H9 (cell line): ENCODE results near the gene TTR. TPM values are rescaled to one million over a fixed set of nuclear protein-coding genes. Genes with fewer than 3 reads are reported as not detected.

Source experiments
- DNase-seq: peaks from one replicate; pipeline ENCODE4 v3.0.0-alpha.2; 2017
- H2AFZ ChIP-seq: one replicate; pipeline ENCODE4 v1.6.1; 2013; ENCODE audit warnings: mild to moderate bottlenecking, low read length, control low read depth, moderate library complexity
- H2AK5ac ChIP-seq: 2 replicates; pipeline ENCODE4 v1.6.1; 2013; ENCODE audit warnings: low read length, control low read depth, mixed read lengths; ENCODE audit not compliant: insufficient read length
- H2BK120ac ChIP-seq: one replicate; pipeline ENCODE4 v1.6.1; 2013; ENCODE audit warnings: low read depth, mild to moderate bottlenecking, low read length, control low read depth, inconsistent platforms; ENCODE audit not compliant: poor library complexity, severe bottlenecking
- H2BK12ac ChIP-seq: 2 replicates; pipeline ENCODE4 v1.6.1; 2013; ENCODE audit warnings: low read length, control low read depth, mixed read lengths, low read depth; ENCODE audit not compliant: insufficient read length
- H2BK15ac ChIP-seq: 2 replicates; pipeline ENCODE4 v1.6.1; 2013; ENCODE audit warnings: low read depth, low read length, control low read depth
- H2BK20ac ChIP-seq: one replicate; pipeline ENCODE4 v1.6.1; 2013; ENCODE audit warnings: low read depth, mild to moderate bottlenecking, low read length, control low read depth, inconsistent platforms; ENCODE audit not compliant: poor library complexity, severe bottlenecking
- H2BK5ac ChIP-seq: 2 replicates; pipeline ENCODE4 v1.6.1; 2013; ENCODE audit warnings: low read length, control low read depth, mixed read lengths; ENCODE audit not compliant: insufficient read length
- H3K14ac ChIP-seq: 2 replicates; pipeline ENCODE4 v1.6.1; 2013; ENCODE audit warnings: low read length, control low read depth; ENCODE audit not compliant: insufficient read depth
- H3K18ac ChIP-seq: 2 replicates; pipeline ENCODE4 v1.6.1; 2013; ENCODE audit warnings: low read depth, mild to moderate bottlenecking, mixed read lengths, low read length, control low read depth; ENCODE audit not compliant: insufficient read length
- H3K23ac ChIP-seq: 2 replicates; pipeline ENCODE4 v1.6.1; 2013; ENCODE audit warnings: low read length, control low read depth, mixed read lengths, low read depth; ENCODE audit not compliant: insufficient read length
- H3K23me2 ChIP-seq: 2 replicates; pipeline ENCODE4 v1.6.1; 2013; ENCODE audit warnings: low read depth, mild to moderate bottlenecking, mixed read lengths, low read length, control low read depth; ENCODE audit not compliant: insufficient read length, poor library complexity, severe bottlenecking
- H3K27ac ChIP-seq: 2 replicates; pipeline ENCODE4 v1.5.1; 2013; ENCODE audit warnings: low read length, control low read depth, mixed read lengths, low read depth; ENCODE audit not compliant: insufficient read length
- H3K27me3 ChIP-seq: 2 replicates; pipeline ENCODE4 v1.6.1; 2013; ENCODE audit warnings: low read length, control low read depth, inconsistent platforms; ENCODE audit not compliant: insufficient read depth
- H3K4ac ChIP-seq: 2 replicates; pipeline ENCODE4 v1.6.1; 2013; ENCODE audit warnings: low read depth, mild to moderate bottlenecking, control low read depth, inconsistent platforms, low read length, moderate library complexity
- H3K4me1 ChIP-seq: 2 replicates; pipeline ENCODE4 v1.6.1; 2013; ENCODE audit warnings: low read length, control low read depth, inconsistent platforms; ENCODE audit not compliant: insufficient read depth
- H3K4me2 ChIP-seq: 2 replicates; pipeline ENCODE4 v1.6.1; 2013; ENCODE audit warnings: low read length, control low read depth, mixed read lengths; ENCODE audit not compliant: insufficient read length, insufficient read depth
- H3K56ac ChIP-seq: 2 replicates; pipeline ENCODE4 v1.6.1; 2013; ENCODE audit warnings: low read depth, mild to moderate bottlenecking, mixed read lengths, low read length, control low read depth; ENCODE audit not compliant: insufficient read length
- H3K79me1 ChIP-seq: 2 replicates; pipeline ENCODE4 v1.6.1; 2013; ENCODE audit warnings: low read depth, mild to moderate bottlenecking, moderate library complexity, low read length, control low read depth, inconsistent platforms; ENCODE audit not compliant: insufficient read depth, poor library complexity, severe bottlenecking
- H3K79me2 ChIP-seq: 2 replicates; pipeline ENCODE4 v1.6.1; 2013; ENCODE audit warnings: low read length, control low read depth, inconsistent platforms; ENCODE audit not compliant: insufficient read depth
- H3K9ac ChIP-seq: 2 replicates; pipeline ENCODE4 v1.6.1; 2013; ENCODE audit warnings: low read length, control low read depth, mixed read lengths; ENCODE audit not compliant: insufficient read length; ENCODE audit errors: extremely low read depth
- H3K9me3 ChIP-seq: one replicate; pipeline ENCODE4 v1.6.1; 2013; ENCODE audit warnings: low read depth, low read length, inconsistent platforms; ENCODE audit not compliant: control insufficient read depth
- H3T11ph ChIP-seq: one replicate; pipeline ENCODE4 v1.6.1; 2013; ENCODE audit warnings: mild to moderate bottlenecking, low read length, control low read depth, inconsistent platforms
- H4K20me1 ChIP-seq: one replicate; pipeline ENCODE4 v1.6.1; 2013; ENCODE audit not compliant: control insufficient read depth, insufficient read length, insufficient read depth
- H4K5ac ChIP-seq: 2 replicates; pipeline ENCODE4 v1.6.1; 2013; ENCODE audit warnings: low read depth, mild to moderate bottlenecking, mixed read lengths, low read length, control low read depth; ENCODE audit not compliant: insufficient read length
- H4K8ac ChIP-seq: replicated peaks from 2 replicates; pipeline ENCODE4 v1.6.1; 2013; ENCODE audit warnings: low read length, control low read depth, mixed read lengths, low read depth; ENCODE audit not compliant: insufficient read length
- H4K91ac ChIP-seq: 2 replicates; pipeline ENCODE4 v1.6.1; 2013; ENCODE audit warnings: low read depth, mild to moderate bottlenecking, moderate library complexity, mixed read lengths, low read length, control low read depth; ENCODE audit not compliant: insufficient read length
- H3K27ac Mint-ChIP-seq, 3 experiments: 2 replicates in 2 of 3; 3 replicates in 1 of 3; pipeline ENCODE4 v1.8.0; 2020 to 2021; ENCODE audit warnings: mixed read lengths in 3 of 3, mild to moderate bottlenecking in 1 of 3, moderate library complexity in 1 of 3
- H3K27me3 Mint-ChIP-seq: 2 replicates; pipeline ENCODE4 v1.8.0; 2021; ENCODE audit warnings: low read depth, mild to moderate bottlenecking, moderate library complexity, mixed read lengths
- H3K36me3 Mint-ChIP-seq, 3 experiments: 2 replicates in 2 of 3; 3 replicates in 1 of 3; pipeline ENCODE4 v1.8.0; 2020 to 2021; ENCODE audit warnings: low read depth in 3 of 3, mixed read lengths in 3 of 3; ENCODE audit not compliant: insufficient read depth in 1 of 3
- H3K4me1 Mint-ChIP-seq, 2 experiments: 2 replicates each; pipeline ENCODE4 v1.8.0; 2020; ENCODE audit warnings: mixed read lengths in 2 of 2
- H3K4me3 Mint-ChIP-seq, 2 experiments: 2 replicates in 1 of 2; 3 replicates in 1 of 2; pipeline ENCODE4 v1.8.0; 2020 to 2021; ENCODE audit warnings: mild to moderate bottlenecking in 2 of 2, mixed read lengths in 2 of 2, moderate library complexity in 1 of 2
- H3K9me3 Mint-ChIP-seq, 2 experiments: 2 replicates in 1 of 2; 3 replicates in 1 of 2; pipeline ENCODE4 v1.8.0; 2020; ENCODE audit warnings: mild to moderate bottlenecking in 2 of 2, mixed read lengths in 2 of 2, moderate library complexity in 1 of 2
- WGBS: extraction: QIAGEN DNeasy Blood & Tissue Kit; methylation state at CpG from one replicate; pipeline ENCODE4 v1.1.7; 2013; ENCODE audit warnings: missing lambda C conversion rate, low lambda C conversion rate, mixed read lengths; ENCODE audit not compliant: insufficient read length; ENCODE audit errors: extremely low coverage; 5-methylcytosine and 5-hydroxymethylcytosine counted together
- total RNA-seq: library from RNA; stranded (reverse); gene quantifications from 2 replicates; pipeline ENCODE4 v1.2.1, GENCODE V29; 2021
- TF ChIP-seq, protein P1 (sequence below): fragments of 200-600 bp; sonication (generic); conservative IDR thresholded peaks from 3 replicates; pipeline ENCODE4 v1.8.0; 2021; ENCODE audit warnings: antibody characterized with exemption, mild to moderate bottlenecking

TTR gene
- total RNA-seq, 1 experiment from 2014 or later = not detected

DNA sequence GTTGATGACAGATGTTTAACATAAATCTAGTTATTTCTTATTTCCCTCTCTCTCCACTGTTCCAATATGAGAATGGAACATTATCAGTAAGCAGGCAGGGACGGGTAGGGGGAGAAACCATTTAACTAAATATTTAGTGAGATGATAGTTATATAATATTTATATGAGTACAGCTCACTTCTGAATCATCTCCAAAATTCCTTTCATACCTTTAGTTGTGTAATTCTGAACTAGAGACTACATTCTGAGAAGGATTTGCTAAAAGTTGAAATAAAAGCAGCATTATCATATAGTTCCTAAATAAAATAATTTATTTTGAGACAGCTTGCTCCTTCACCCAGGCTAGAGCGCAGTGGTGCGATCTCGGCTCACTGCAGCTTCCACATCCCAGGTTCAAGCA lies 51.3 kb downstream of the TTR start:
- H3K9me3 Mint-ChIP-seq = no peaks in the 10 kb centered on the region
- no peak overlapping the region for H4K8ac ChIP-seq
- H2BK5ac ChIP-seq = no peak overlapping the region
- H2AFZ ChIP-seq = no peak overlapping the region
- H3K79me1 ChIP-seq = no peaks in the 10 kb centered on the region
- H3K18ac ChIP-seq = no peak overlapping the region
- H2BK120ac ChIP-seq = no peak overlapping the region
- WGBS = no CpG with 5 or more reads among the region's 4 CpGs
- H3K14ac ChIP-seq = no peak overlapping the region
- H2BK20ac ChIP-seq = no peak overlapping the region
- H2AK5ac ChIP-seq = no peak overlapping the region
- H3K23me2 ChIP-seq = no peaks in the 10 kb centered on the region
- no peaks in the 10 kb centered on the region for H3K9me3 ChIP-seq
- no peaks in the 10 kb centered on the region for H3K27me3 ChIP-seq
- H3K27me3 Mint-ChIP-seq = no peaks in the 10 kb centered on the region
- no peak overlapping the region for H4K5ac ChIP-seq
- no peak overlapping the region for H3K27ac ChIP-seq
- H4K91ac ChIP-seq = no peak overlapping the region
- TF ChIP-seq, protein P1, sequence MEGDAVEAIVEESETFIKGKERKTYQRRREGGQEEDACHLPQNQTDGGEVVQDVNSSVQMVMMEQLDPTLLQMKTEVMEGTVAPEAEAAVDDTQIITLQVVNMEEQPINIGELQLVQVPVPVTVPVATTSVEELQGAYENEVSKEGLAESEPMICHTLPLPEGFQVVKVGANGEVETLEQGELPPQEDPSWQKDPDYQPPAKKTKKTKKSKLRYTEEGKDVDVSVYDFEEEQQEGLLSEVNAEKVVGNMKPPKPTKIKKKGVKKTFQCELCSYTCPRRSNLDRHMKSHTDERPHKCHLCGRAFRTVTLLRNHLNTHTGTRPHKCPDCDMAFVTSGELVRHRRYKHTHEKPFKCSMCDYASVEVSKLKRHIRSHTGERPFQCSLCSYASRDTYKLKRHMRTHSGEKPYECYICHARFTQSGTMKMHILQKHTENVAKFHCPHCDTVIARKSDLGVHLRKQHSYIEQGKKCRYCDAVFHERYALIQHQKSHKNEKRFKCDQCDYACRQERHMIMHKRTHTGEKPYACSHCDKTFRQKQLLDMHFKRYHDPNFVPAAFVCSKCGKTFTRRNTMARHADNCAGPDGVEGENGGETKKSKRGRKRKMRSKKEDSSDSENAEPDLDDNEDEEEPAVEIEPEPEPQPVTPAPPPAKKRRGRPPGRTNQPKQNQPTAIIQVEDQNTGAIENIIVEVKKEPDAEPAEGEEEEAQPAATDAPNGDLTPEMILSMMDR = no peak
- peaks cover 20 to 29% (median 21%) of the 10 kb centered on the region in 3 experiments for H3K36me3 Mint-ChIP-seq
- H3K4me1 ChIP-seq = peaks cover 7% of the 10 kb centered on the region; the same call in 1 of the 2 replicates
- peaks cover 23% of the 10 kb centered on the region in 2 experiments for H3K4me1 Mint-ChIP-seq
- H3K23ac ChIP-seq = no peak overlapping the region
- no peak overlapping the region for H2BK12ac ChIP-seq
- H3K79me2 ChIP-seq = no peaks in the 10 kb centered on the region
- no peak for DNase-seq
- no peak overlapping the region for H3K27ac Mint-ChIP-seq
- H4K20me1 ChIP-seq = no peaks in the 10 kb centered on the region
- no peak overlapping the region for H3K4ac ChIP-seq
- no peak overlapping the region for H3K56ac ChIP-seq
- no peak overlapping the region for H3K9ac ChIP-seq
- no peak overlapping the region for H2BK15ac ChIP-seq
- H3K4me2 ChIP-seq = no peak overlapping the region
- no peak overlapping the region for H3T11ph ChIP-seq
- no peak overlapping the region for H3K4me3 Mint-ChIP-seq
